Fibroblast of skin of back (primary cell): ENCODE results near the gene KRT73.

ENCODE experiments used
- DNase-seq: peaks from one replicate; pipeline ENCODE4 v3.0.0-alpha.2; 2013

KRT73 gene

GRCh38 chr12:52617403-52617785 lies 965 bp downstream of the KRT73 start:
- no peak for DNase-seq

GRCh38 chr12:52616680-52617402 lies 1.5 kb downstream of the KRT73 start:
- DNase-seq = no peak

GRCh38 chr12:52615912-52616311 lies 2.4 kb downstream of the KRT73 start:
- DNase-seq = no peak

- DNase-seq = no peak
Measured at GRCh38 chr12:52615208-52615868, 3.0 kb downstream of the KRT73 start.

GRCh38 chr12:52614381-52615207 lies 3.8 kb downstream of the KRT73 start:
- DNase-seq = no peak

GRCh38 chr12:52613384-52614030 lies 4.9 kb downstream of the KRT73 start:
- no peak for DNase-seq

GRCh38 chr12:52612431-52613383 lies 5.7 kb downstream of the KRT73 start:
- no peak for DNase-seq

- DNase-seq = no peak
Measured at GRCh38 chr12:52611080-52611468, 7.3 kb downstream of the KRT73 start.

GRCh38 chr12:52608826-52609630 lies 9.3 kb downstream of the KRT73 start:
- DNase-seq = no peak

GRCh38 chr12:52608161-52608560 lies 10.2 kb downstream of the KRT73 start:
- DNase-seq = no peak

GRCh38 chr12:52607314-52607713 lies 11.0 kb downstream of the KRT73 start:
- no peak for DNase-seq

- DNase-seq = no peak
Measured at GRCh38 chr12:52606581-52607218, 11.7 kb downstream of the KRT73 start.

- DNase-seq = no peak
Measured at GRCh38 chr12:52606096-52606495, 12.3 kb downstream of the KRT73 start.

GRCh38 chr12:52605542-52605941 lies 12.8 kb downstream of the KRT73 start:
- no peak for DNase-seq

- no peak for DNase-seq
Measured at GRCh38 chr12:52604859-52605258, 13.5 kb downstream of the KRT73 start.

GRCh38 chr12:52603314-52603713 lies 15.0 kb downstream of the KRT73 start:
- no peak for DNase-seq

- DNase-seq = no peak
Measured at GRCh38 chr12:52602552-52602951, 15.8 kb downstream of the KRT73 start.

- DNase-seq = no peak
Measured at GRCh38 chr12:52601671-52602070, 16.7 kb downstream of the KRT73 start.

- DNase-seq = no peak
Measured at GRCh38 chr12:52600941-52601481, 17.3 kb downstream of the KRT73 start, which contains the start of gene KRT72. Gene KRT72 (minus strand): TSS chr12:52601463. CDS start chr12:52601452, 11 bp downstream.

GRCh38 chr12:52600475-52600874 lies 17.9 kb downstream of the KRT73 start:
- no peak for DNase-seq
